ENCODE data around the gene OPCML.

- TF ChIP-seq CTCF (IDR thresholded peaks at IDR 0.05) = no peak
- TF ChIP-seq EP300 (IDR thresholded peaks at IDR 0.05) = no peak
- no peak for TF ChIP-seq POLR2A (IDR thresholded peaks at IDR 0.05; ENCODE audit: low read depth)
Observed at GRCh38 chr11:132367293-132367692, 1165.0 kb downstream of the OPCML start.

Measured in esophagus muscularis mucosa (tissue), 4 donors.